ENCODE measurements around the gene CCNB1IP1.

GRCh38 chr14:20365928-20366327 is 32.8 kb upstream of the CCNB1IP1 start:
- TF ChIP-seq SUZ12 (IDR thresholded peaks at IDR 0.05; ENCODE audit: extremely low read depth, insufficient read depth, insufficient read length) (no peak), ZNF274 (IDR thresholded peaks at IDR 0.05; ENCODE audit: low read depth, low read length) (no peak), YY1 (IDR thresholded peaks at IDR 0.05; ENCODE audit: insufficient read depth, insufficient read length) (no peak)
